H1 (cell line): ENCODE results near the gene ALKAL2. TPM values are rescaled to one million over a fixed set of nuclear protein-coding genes. Genes with fewer than 3 reads are reported as not detected.

Experiments used
- CTCF ChIA-PET: fragments of 300-600 bp; sonication (Branson Sonifier 250); formaldehyde crosslinking; loops from one replicate; lab custom pipeline; 2021; ENCODE audit not compliant: partially characterized antibody; lab: Charles Lee
- POLR2A ChIA-PET: fragments of 300-600 bp; sonication (Branson Sonifier 250); formaldehyde crosslinking; loops from one replicate; lab custom pipeline; 2021; ENCODE audit warnings: inconsistent platforms; ENCODE audit not compliant: partially characterized antibody; lab: Charles Lee
- DNase-seq, 2 experiments: peaks; one replicate each; pipeline versions ENCODE4 v3.0.0 to v3.0.0-alpha.2; 2010 to 2022; ENCODE audit warnings: low spot score in 2 of 2, low read depth in 1 of 2, mixed read lengths in 1 of 2
- FAIRE-seq: peaks from 2 replicates; lab custom pipeline; 2011; peaks lifted over from hg19 to GRCh38; lab: Jason Lieb, UNC
- H2AFZ ChIP-seq: 2 replicates; pipeline ENCODE4 v1.8.1; 2012; ENCODE audit warnings: low read length, inconsistent platforms
- H2AK5ac ChIP-seq: 2 replicates; pipeline ENCODE4 v1.6.1; 2013; ENCODE audit warnings: low read depth, low read length
- H2BK120ac ChIP-seq: replicated peaks from 2 replicates; pipeline ENCODE3; 2013; ENCODE audit warnings: low read depth, low read length, inconsistent platforms
- H2BK12ac ChIP-seq: 2 replicates; pipeline ENCODE4 v1.6.1; 2013; ENCODE audit warnings: low read depth, low read length
- H2BK15ac ChIP-seq: 2 replicates; pipeline ENCODE4 v1.6.1; 2013; ENCODE audit warnings: low read length
- H2BK20ac ChIP-seq: 2 replicates; pipeline ENCODE4 v1.6.1; 2013; ENCODE audit warnings: low read length
- H2BK5ac ChIP-seq: 2 replicates; pipeline ENCODE4 v1.6.1; 2013; ENCODE audit warnings: low read depth, low read length
- H3K14ac ChIP-seq: 2 replicates; pipeline ENCODE4 v1.6.1; 2013; ENCODE audit warnings: inconsistent platforms; ENCODE audit not compliant: insufficient read length
- H3K18ac ChIP-seq: 2 replicates; pipeline ENCODE4 v1.6.1; 2013; ENCODE audit warnings: low read length; ENCODE audit errors: extremely low read depth
- H3K23ac ChIP-seq: 2 replicates; pipeline ENCODE4 v1.6.1; 2013; ENCODE audit warnings: inconsistent platforms; ENCODE audit not compliant: insufficient read length
- H3K23me2 ChIP-seq: 2 replicates; pipeline ENCODE4 v1.6.1; 2013; ENCODE audit warnings: low read depth, low read length
- H3K27ac ChIP-seq: 2 replicates; pipeline ENCODE4 v1.6.1; 2011; ENCODE audit warnings: low read depth, low read length, inconsistent platforms
- H3K27me3 ChIP-seq, 4 experiments: replicated peaks in 1 of 4; 1 replicate in 1 of 4; 2 replicates in 3 of 4; pipeline versions ENCODE4 v1.6.1 to v1.8.1; 2011 to 2013; ENCODE audit warnings: low read length in 3 of 4, mild to moderate bottlenecking in 3 of 4, inconsistent platforms in 2 of 4, mixed read lengths in 2 of 4, moderate library complexity in 1 of 4; ENCODE audit not compliant: control insufficient read depth in 3 of 4, insufficient read depth in 3 of 4; ENCODE audit errors: extremely low read depth in 1 of 4
- H3K36me3 ChIP-seq, 4 experiments: 2 replicates each; pipeline versions ENCODE4 v1.6.1 to v1.8.1; 2011 to 2013; ENCODE audit warnings: mild to moderate bottlenecking in 4 of 4, low read length in 3 of 4, moderate library complexity in 2 of 4, control low read depth in 1 of 4, inconsistent platforms in 1 of 4; ENCODE audit not compliant: insufficient read depth in 4 of 4, control insufficient read depth in 2 of 4
- H3K4ac ChIP-seq: replicated peaks from 2 replicates; pipeline ENCODE3; 2013; ENCODE audit warnings: low read length, low read depth, mixed read lengths, inconsistent platforms; ENCODE audit not compliant: insufficient read length
- H3K4me1 ChIP-seq, 4 experiments: replicated peaks in 1 of 4; 1 replicate in 1 of 4; 2 replicates in 3 of 4; pipeline versions ENCODE4 v1.6.1 to v1.8.1; 2011 to 2013; ENCODE audit warnings: low read length in 3 of 4, inconsistent platforms in 2 of 4, mixed read lengths in 1 of 4; ENCODE audit not compliant: insufficient read depth in 4 of 4, control insufficient read depth in 3 of 4
- H3K4me2 ChIP-seq, 2 experiments: 2 replicates each; pipeline versions ENCODE4 v1.6.1 to v1.8.1; 2011 to 2013; ENCODE audit warnings: low read depth in 2 of 2, low read length in 2 of 2, control low read depth in 1 of 2, inconsistent platforms in 1 of 2, mild to moderate bottlenecking in 1 of 2; ENCODE audit not compliant: insufficient read depth in 1 of 2
- H3K4me3 ChIP-seq, 4 experiments: fragments of 200-600, 300-600 bp in 1 of 4; sonication (generic), shearing (Covaris generic), sonication (Bioruptor Twin) in 1 of 4; 2 replicates each; pipeline versions ENCODE4 v1.5.1 to v1.8.1; 2011 to 2016; ENCODE audit warnings: low read length in 4 of 4, low read depth in 3 of 4, control low read depth in 2 of 4, inconsistent platforms in 2 of 4, mild to moderate bottlenecking in 2 of 4, mixed read lengths in 1 of 4, moderate library complexity in 1 of 4; ENCODE audit not compliant: insufficient read depth in 2 of 4; ENCODE audit errors: extremely low read depth in 1 of 4
- H3K56ac ChIP-seq: replicated peaks from 2 replicates; pipeline ENCODE3; 2013; ENCODE audit warnings: low read depth, mild to moderate bottlenecking, mixed read lengths, low read length, inconsistent platforms; ENCODE audit not compliant: insufficient read length
- H3K79me1 ChIP-seq: 2 replicates; pipeline ENCODE4 v1.6.1; 2013; ENCODE audit warnings: low read depth, low read length, control low read depth
- H3K79me2 ChIP-seq, 2 experiments: 2 replicates each; pipeline versions ENCODE4 v1.6.1 to v1.8.1; 2012 to 2013; ENCODE audit warnings: low read length in 2 of 2, mild to moderate bottlenecking in 2 of 2, inconsistent platforms in 1 of 2; ENCODE audit not compliant: insufficient read depth in 2 of 2, control insufficient read depth in 1 of 2
- H3K9ac ChIP-seq, 4 experiments: replicated peaks in 1 of 4; 1 replicate in 1 of 4; 2 replicates in 3 of 4; pipeline versions ENCODE4 v1.6.1 to v1.8.1; 2011 to 2013; ENCODE audit warnings: low read depth in 3 of 4, low read length in 3 of 4, control low read depth in 2 of 4, mild to moderate bottlenecking in 2 of 4, moderate library complexity in 2 of 4, inconsistent platforms in 1 of 4; ENCODE audit errors: extremely low read depth in 1 of 4
- H3K9me3 ChIP-seq, 2 experiments: 2 replicates each; pipeline versions ENCODE4 v1.6.1 to v1.8.1; 2012 to 2013; ENCODE audit warnings: mild to moderate bottlenecking in 2 of 2, moderate library complexity in 2 of 2, control low read depth in 1 of 2, inconsistent platforms in 1 of 2, low read depth in 1 of 2, low read length in 1 of 2, mixed read lengths in 1 of 2; ENCODE audit not compliant: insufficient read depth in 2 of 2
- H4K20me1 ChIP-seq, 2 experiments: replicated peaks in 1 of 2; 2 replicates each; pipeline versions ENCODE3 to v1.8.1; 2011 to 2013; ENCODE audit warnings: inconsistent platforms in 2 of 2, low read length in 2 of 2, mild to moderate bottlenecking in 1 of 2; ENCODE audit not compliant: insufficient read depth in 2 of 2, control insufficient read depth in 1 of 2
- H4K5ac ChIP-seq: 2 replicates; pipeline ENCODE4 v1.6.1; 2013; ENCODE audit warnings: low read length, low read depth, mixed read lengths, inconsistent platforms; ENCODE audit not compliant: insufficient read length
- H4K8ac ChIP-seq: 2 replicates; pipeline ENCODE4 v1.8.0; 2013; ENCODE audit warnings: mild to moderate bottlenecking, moderate library complexity, low read length, inconsistent platforms; ENCODE audit not compliant: insufficient read depth; ENCODE audit errors: extremely low read depth
- H4K91ac ChIP-seq: replicated peaks from 2 replicates; pipeline ENCODE3; 2013; ENCODE audit warnings: low read length, mixed read lengths, inconsistent platforms; ENCODE audit not compliant: insufficient read length
- CHD2 ChIP-seq: IDR thresholded peaks from 2 replicates; pipeline ENCODE4 v1.6.1; 2012; ENCODE audit warnings: low read length, improper control_type of control experiment
- EZH2 ChIP-seq: fragments of 200-600 bp; sonication (generic); IDR thresholded peaks from 2 replicates; pipeline ENCODE4 v1.7.1; 2012; ENCODE audit warnings: low read depth, mild to moderate bottlenecking, moderate library complexity, low read length, inconsistent platforms; ENCODE audit not compliant: severe bottlenecking
- KDM4A ChIP-seq: IDR thresholded peaks from one replicate; pipeline ENCODE4 v1.7.1; 2012; ENCODE audit warnings: low read depth, mild to moderate bottlenecking, moderate library complexity, low read length, inconsistent platforms; ENCODE audit not compliant: severe bottlenecking
- POLR2AphosphoS5 ChIP-seq: IDR thresholded peaks from 2 replicates; pipeline ENCODE4 v1.6.1; 2011; ENCODE audit warnings: low read depth, low read length
- RAD21 ChIP-seq, 2 experiments: IDR thresholded peaks in 1 of 2; conservative IDR thresholded peaks in 1 of 2; 2 replicates each; pipeline ENCODE4 v1.6.1; 2011; ENCODE audit warnings: low read depth in 2 of 2, low read length in 2 of 2, improper control_type of control experiment in 1 of 2, inconsistent platforms in 1 of 2, mild to moderate bottlenecking in 1 of 2, moderate library complexity in 1 of 2
- SIN3A ChIP-seq, 2 experiments: IDR thresholded peaks in 1 of 2; conservative IDR thresholded peaks in 1 of 2; 2 replicates each; pipeline ENCODE4 v1.6.1; 2011 to 2012; ENCODE audit warnings: low read length in 2 of 2, improper control_type of control experiment in 1 of 2, low read depth in 1 of 2, mild to moderate bottlenecking in 1 of 2
- SP4 ChIP-seq: IDR thresholded peaks from 2 replicates; pipeline ENCODE4 v1.6.1; 2012; ENCODE audit warnings: low read length, inconsistent platforms
- WGBS, 2 experiments: shearing (Covaris generic) in 1 of 2; methylation state at CpG; one replicate each; pipeline versions ENCODE4 v1.1.6 to v1.1.7; 2013 to 2015; ENCODE audit warnings: low lambda C conversion rate in 2 of 2, mixed read lengths in 2 of 2, inconsistent platforms in 1 of 2, low coverage in 1 of 2, missing lambda C conversion rate in 1 of 2; ENCODE audit not compliant: insufficient replicate concordance in 2 of 2, insufficient coverage in 1 of 2, insufficient read length in 1 of 2; ENCODE audit errors: extremely low coverage in 1 of 2, missing lambda C conversion rate in 1 of 2; 5-methylcytosine and 5-hydroxymethylcytosine counted together
- polyA plus RNA-seq, 7 experiments: library from polyadenylated mRNA; depleted of rRNA in 3 of 7; stranded (reverse) in 5 of 7; unstranded in 2 of 7; fragments of >200 nt in 5 of 7; fragments of 200-250 nt in 2 of 7; gene quantifications; 1 replicate in 5 of 7; 2 replicates in 1 of 7; 4 replicates in 1 of 7; pipeline versions ENCODE4 v1.2.1 to v1.2.3, GENCODE V29; 2011 to 2013; ENCODE audit warnings: missing spikeins in 2 of 7, mixed read lengths in 2 of 7
- total RNA-seq: library from RNA; stranded (reverse); fragmentation: NEBNext Ultra II Directional; extraction: Animal tissue kit (Norgen Biotek cat#: 25700); gene quantifications from 2 replicates; pipeline ENCODE4 v1.2.1, GENCODE V29; 2021
- TF ChIP-seq, protein P1 (sequence below), 3 experiments: IDR thresholded peaks; 1 replicate in 2 of 3; 2 replicates in 1 of 3; pipeline versions ENCODE4 v1.5.1 to v1.6.1; 2011; ENCODE audit warnings: low read length in 3 of 3, mild to moderate bottlenecking in 3 of 3, inconsistent platforms in 2 of 3, low read depth in 1 of 3, moderate library complexity in 1 of 3; ENCODE audit not compliant: insufficient read depth in 1 of 3; ENCODE audit errors: control extremely low read depth in 1 of 3
- TF ChIP-seq, protein P2 (sequence below): IDR thresholded peaks from 2 replicates; pipeline ENCODE4 v1.6.1; 2012; ENCODE audit warnings: low read length, inconsistent platforms

The ALKAL2 gene
- total and polyA plus RNA-seq, 2 of the 8 experiments (the other 6 are each of a cell fraction or from before 2014, with no cell fraction given), result 4.6 to 11.5 TPM

DNA sequence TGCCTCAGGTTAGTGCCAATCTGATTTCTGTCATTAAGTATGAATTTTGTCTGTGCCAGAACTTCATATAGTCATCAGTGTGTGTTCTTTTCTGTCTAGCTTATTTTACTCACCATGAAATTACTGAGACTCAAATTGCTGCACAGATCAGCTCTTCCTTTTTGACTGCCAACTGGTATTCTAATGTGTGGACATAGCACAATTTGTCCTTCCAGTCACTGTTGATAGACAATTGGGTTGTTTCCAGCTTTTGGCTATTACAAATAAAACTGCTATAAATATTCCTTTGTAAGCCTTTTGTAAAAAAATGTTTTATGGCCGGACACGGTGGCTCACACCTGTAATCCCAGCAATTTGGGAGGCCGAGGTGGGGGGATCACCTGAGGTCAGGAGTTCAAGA lies 31.8 kb downstream of the ALKAL2 start:
- Histone ChIP-seq H4K5ac (no peak overlapping the region), H2BK20ac (no peak overlapping the region), H4K8ac (no peak overlapping the region), H2BK120ac (no peak overlapping the region), H2AK5ac (no peak overlapping the region), H3K23ac (no peak overlapping the region), H3K9me3 (peaks cover 11 to 12% of the 10 kb centered on the region in 2 experiments), H3K23me2 (no peaks in the 10 kb centered on the region), H3K4me1 (no peaks in the 10 kb centered on the region), H3K79me2 (peaks cover 0 to 8% of the 10 kb centered on the region in 2 experiments; a peak in 1 of 4 replicates), H3K56ac (no peak overlapping the region), H2BK15ac (no peak overlapping the region), H3K18ac (no peak overlapping the region), H3K14ac (no peak overlapping the region), H4K20me1 (peaks cover 0 to 5% of the 10 kb centered on the region in 2 experiments), H3K4ac (no peak overlapping the region), H3K27me3 (no peaks in the 10 kb centered on the region; a peak in 1 of 7 replicates), H3K36me3 (peaks cover 0 to 18% (median 2%) of the 10 kb centered on the region in 4 experiments; a peak in 3 of 8 replicates), H2BK12ac (no peak overlapping the region), H3K4me2 (no peak overlapping the region), H3K27ac (no peak overlapping the region), H3K79me1 (no peaks in the 10 kb centered on the region), H2BK5ac (no peak overlapping the region), H3K9ac (no peak overlapping the region), H3K4me3 (no peak overlapping the region), H4K91ac (no peak overlapping the region), H2AFZ (no peak overlapping the region)
- ChIA-PET CTCF (interaction anchor here (2.0 kb wide), 1 partner anchor 9 kb away, joined by 7 read pairs; no protein-coding TSS in a partner anchor), POLR2A (no interaction called here)
- FAIRE-seq (no peak), DNase-seq (no peak)
- WGBS, 2 experiments, result 98% methylated on average over 3 of the region's 3 CpGs; no CpG with 5 or more reads in 1 of the 2 experiments
- TF ChIP-seq POLR2AphosphoS5 (no peak), EZH2 (no peak), CHD2 (no peak), RAD21 (IDR thresholded peaks at IDR 0.05 in 1 of 2, conservative IDR thresholded peaks at IDR 0.05 in 1 of 2; ENCODE audit: low read depth in 2 of 2, low read length in 2 of 2) (no peak), SP4 (no peak), SIN3A (conservative IDR thresholded peaks at IDR 0.05 in 1 of 2, IDR thresholded peaks at IDR 0.05 in 1 of 2; ENCODE audit: low read depth in 1 of 2, low read length in 2 of 2) (no peak), KDM4A (no peak)
- TF ChIP-seq, protein P1, sequence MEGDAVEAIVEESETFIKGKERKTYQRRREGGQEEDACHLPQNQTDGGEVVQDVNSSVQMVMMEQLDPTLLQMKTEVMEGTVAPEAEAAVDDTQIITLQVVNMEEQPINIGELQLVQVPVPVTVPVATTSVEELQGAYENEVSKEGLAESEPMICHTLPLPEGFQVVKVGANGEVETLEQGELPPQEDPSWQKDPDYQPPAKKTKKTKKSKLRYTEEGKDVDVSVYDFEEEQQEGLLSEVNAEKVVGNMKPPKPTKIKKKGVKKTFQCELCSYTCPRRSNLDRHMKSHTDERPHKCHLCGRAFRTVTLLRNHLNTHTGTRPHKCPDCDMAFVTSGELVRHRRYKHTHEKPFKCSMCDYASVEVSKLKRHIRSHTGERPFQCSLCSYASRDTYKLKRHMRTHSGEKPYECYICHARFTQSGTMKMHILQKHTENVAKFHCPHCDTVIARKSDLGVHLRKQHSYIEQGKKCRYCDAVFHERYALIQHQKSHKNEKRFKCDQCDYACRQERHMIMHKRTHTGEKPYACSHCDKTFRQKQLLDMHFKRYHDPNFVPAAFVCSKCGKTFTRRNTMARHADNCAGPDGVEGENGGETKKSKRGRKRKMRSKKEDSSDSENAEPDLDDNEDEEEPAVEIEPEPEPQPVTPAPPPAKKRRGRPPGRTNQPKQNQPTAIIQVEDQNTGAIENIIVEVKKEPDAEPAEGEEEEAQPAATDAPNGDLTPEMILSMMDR (IDR thresholded peaks at IDR 0.05; ENCODE audit: control extremely low read depth in 1 of 3, insufficient read depth in 1 of 3, low read depth in 1 of 3, low read length in 3 of 3), result no peak
- TF ChIP-seq, protein P2, sequence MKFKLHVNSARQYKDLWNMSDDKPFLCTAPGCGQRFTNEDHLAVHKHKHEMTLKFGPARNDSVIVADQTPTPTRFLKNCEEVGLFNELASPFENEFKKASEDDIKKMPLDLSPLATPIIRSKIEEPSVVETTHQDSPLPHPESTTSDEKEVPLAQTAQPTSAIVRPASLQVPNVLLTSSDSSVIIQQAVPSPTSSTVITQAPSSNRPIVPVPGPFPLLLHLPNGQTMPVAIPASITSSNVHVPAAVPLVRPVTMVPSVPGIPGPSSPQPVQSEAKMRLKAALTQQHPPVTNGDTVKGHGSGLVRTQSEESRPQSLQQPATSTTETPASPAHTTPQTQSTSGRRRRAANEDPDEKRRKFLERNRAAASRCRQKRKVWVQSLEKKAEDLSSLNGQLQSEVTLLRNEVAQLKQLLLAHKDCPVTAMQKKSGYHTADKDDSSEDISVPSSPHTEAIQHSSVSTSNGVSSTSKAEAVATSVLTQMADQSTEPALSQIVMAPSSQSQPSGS, result no peak
